K562 (cell line): ENCODE measurements around the gene JAK3. TPM values are rescaled to one million over a fixed set of nuclear protein-coding genes. Genes with fewer than 3 reads are reported as not detected.

ENCODE experiments used
- ATAC-seq: fragments of 200-7000 bp; cut with Tn5 transposase; 3 replicates; pipeline ENCODE4 v1.9.1; 2020; ENCODE audit warnings: moderate library complexity
- BruUV-seq: library from RNA; stranded (reverse); fragments of 400-500 nt; replicated peaks from 2 replicates; lab custom pipeline; 2021; lab: Mats Ljungman, UMichigan
- CTCF ChIA-PET: fragments of 300-600 bp; formaldehyde crosslinking; extraction: SDS; loops from one replicate; lab custom pipeline; 2021; ENCODE audit warnings: low intra/inter-chr PET ratio; lab: Yijun Ruan, JAX
- POLR2A ChIA-PET: fragments of 300-600, 350-650 bp; sonication (Branson Sonifier 250); formaldehyde crosslinking; extraction: SDS; loops from one replicate; lab custom pipeline; 2021; ENCODE audit warnings: antibody characterized with exemption, inconsistent platforms; lab: Yijun Ruan, JAX
- DNase-seq, 4 experiments: peaks; one replicate each; pipeline versions ENCODE4 v3.0.0 to v3.0.0-alpha.2; 2011 to 2018; ENCODE audit warnings: low spot score in 3 of 4, mixed read lengths in 3 of 4; ENCODE audit errors: extremely low read depth in 1 of 4
- FAIRE-seq: peaks from 2 replicates; lab custom pipeline; 2011; peaks lifted over from hg19 to GRCh38; lab: Jason Lieb, UNC
- H2AFZ ChIP-seq: 2 replicates; pipeline ENCODE4 v1.6.0; 2011; ENCODE audit warnings: low read depth, low read length, control low read depth, inconsistent platforms
- H3K27ac ChIP-seq: fragments of 200-600 bp; 3 replicates; pipeline ENCODE4 v1.8.0; 2011; ENCODE audit warnings: low read depth, mild to moderate bottlenecking, control low read depth, inconsistent platforms, low read length, moderate library complexity, mixed read lengths; ENCODE audit errors: extremely low read depth
- H3K27me3 ChIP-seq, 2 experiments: fragments of 300-600 bp in 1 of 2; 2 replicates in 1 of 2; 3 replicates in 1 of 2; pipeline versions ENCODE4 v1.6.0 to v1.8.0; 2011; ENCODE audit warnings: inconsistent platforms in 2 of 2, low read length in 2 of 2, mild to moderate bottlenecking in 1 of 2, mixed read lengths in 1 of 2, moderate library complexity in 1 of 2; ENCODE audit not compliant: control insufficient read depth in 2 of 2, insufficient read depth in 2 of 2
- H3K36me3 ChIP-seq: fragments of 300-600 bp; 3 replicates; pipeline ENCODE4 v1.8.0; 2011; ENCODE audit warnings: mild to moderate bottlenecking, low read length, inconsistent platforms; ENCODE audit not compliant: control insufficient read depth, insufficient read depth
- H3K4me1 ChIP-seq, 2 experiments: fragments of 200-600 bp in 1 of 2; replicated peaks in 1 of 2; 2 replicates in 1 of 2; 3 replicates in 1 of 2; pipeline versions ENCODE4 v1.5.1 to v1.8.0; 2011; ENCODE audit warnings: inconsistent platforms in 2 of 2, low read length in 2 of 2, mild to moderate bottlenecking in 1 of 2, mixed read lengths in 1 of 2, moderate library complexity in 1 of 2; ENCODE audit not compliant: control insufficient read depth in 2 of 2, insufficient read depth in 2 of 2
- H3K4me2 ChIP-seq: 2 replicates; pipeline ENCODE4 v1.6.1; 2011; ENCODE audit warnings: low read length, control low read depth, inconsistent platforms, mixed read lengths; ENCODE audit not compliant: insufficient read depth
- H3K4me3 ChIP-seq: fragments of 200-600 bp; sonication (generic), shearing (Covaris generic); 2 replicates; pipeline ENCODE4 v1.5.1; 2016; ENCODE audit warnings: control low read depth, inconsistent platforms
- H3K79me2 ChIP-seq: fragments of 200-600 bp; 3 replicates; pipeline ENCODE4 v1.8.0; 2011; ENCODE audit warnings: low read length, inconsistent platforms; ENCODE audit not compliant: control insufficient read depth, insufficient read depth
- H3K9ac ChIP-seq, 2 experiments: 2 replicates each; pipeline versions ENCODE4 v1.6.0 to v1.6.1; 2011; ENCODE audit warnings: low read depth in 2 of 2, low read length in 2 of 2, control low read depth in 1 of 2, inconsistent platforms in 1 of 2, mild to moderate bottlenecking in 1 of 2, mixed read lengths in 1 of 2; ENCODE audit not compliant: insufficient read depth in 1 of 2
- H3K9me1 ChIP-seq: one replicate; pipeline ENCODE4 v1.6.0; 2011; ENCODE audit warnings: inconsistent platforms, mild to moderate bottlenecking, low read length, moderate library complexity; ENCODE audit not compliant: control insufficient read depth, insufficient read depth
- H3K9me3 ChIP-seq: replicated peaks from 2 replicates; pipeline ENCODE4 v1.5.1; 2011; ENCODE audit warnings: low read depth, low read length, inconsistent platforms; ENCODE audit not compliant: control insufficient read depth, insufficient read depth
- H4K20me1 ChIP-seq: replicated peaks from 2 replicates; pipeline ENCODE4 v1.6.1; 2011; ENCODE audit warnings: low read length, inconsistent platforms, mixed read lengths; ENCODE audit not compliant: control insufficient read depth, insufficient read depth
- ATF7 ChIP-seq: fragments of 450-650 bp; IDR thresholded peaks from 2 replicates; pipeline ENCODE4 v1.7.1; 2014; ENCODE audit warnings: mild to moderate bottlenecking, moderate library complexity
- CTCF ChIP-seq, 3 experiments: IDR thresholded peaks in 2 of 3; conservative IDR thresholded peaks in 1 of 3; 2 replicates each; pipeline ENCODE4 v1.5.1; 2011 to 2012; ENCODE audit warnings: low read length in 3 of 3, mild to moderate bottlenecking in 3 of 3, control low read depth in 2 of 3, improper control_type of control experiment in 1 of 3, inconsistent platforms in 1 of 3, low read depth in 1 of 3, mixed read lengths in 1 of 3, moderate library complexity in 1 of 3; ENCODE audit not compliant: insufficient read depth in 2 of 3
- REST ChIP-seq, 2 experiments: fragments of 450-650 bp; formaldehyde crosslinking in 1 of 2; IDR thresholded peaks; 2 replicates each; pipeline versions ENCODE4 v1.4.0 to v1.6.1; 2014 to 2020; ENCODE audit warnings: mild to moderate bottlenecking in 2 of 2, borderline replicate concordance in 1 of 2, low read depth in 1 of 2
- SREBF1 ChIP-seq: fragments of 150-350 bp; IDR thresholded peaks from 2 replicates; pipeline ENCODE4 v1.6.1; 2014; ENCODE audit warnings: antibody characterized with exemption, low read depth, low read length, borderline replicate concordance
- ZBTB34 ChIP-seq: fragments of 250-450 bp; sonication (Bioruptor Pico); IDR thresholded peaks from 2 replicates; pipeline ENCODE4 v1.8.0; 2021; ENCODE audit warnings: mild to moderate bottlenecking, moderate library complexity
- WGBS: fragments of 100-300 bp; shearing (Covaris generic); methylation state at CpG from one replicate; pipeline ENCODE4 v1.1.6; 2016; ENCODE audit warnings: low coverage, mixed read lengths; ENCODE audit not compliant: insufficient coverage; ENCODE audit errors: missing lambda C conversion rate; 5-methylcytosine and 5-hydroxymethylcytosine counted together
- in situ Hi-C: fragments of 300-500 bp; cut with MboI; formaldehyde crosslinking; loops from 4 replicates; pipeline ENCODE4 v1.15.0; 2018; ENCODE audit warnings: inconsistent platforms, mixed read lengths
- intact Hi-C: fragments of 100-400 bp; cut with micrococcal nuclease; formaldehyde crosslinking; loops from 2 replicates; pipeline ENCODE4 v1.14.2; 2022
- polyA plus RNA-seq, 8 experiments: library from polyadenylated mRNA; depleted of rRNA in 4 of 8; stranded (reverse) in 5 of 8; unstranded in 3 of 8; fragments of >200 nt; fragmentation: Nextera tagmentation in 2 of 8; fragmentation: Illumina TruSeq in 1 of 8; extraction: Ambion mirVana in 2 of 8; extraction: Trizol in 1 of 8; gene quantifications; 2 replicates each; pipeline versions ENCODE4 v1.2.1 to v1.2.3, GENCODE V29; 2011 to 2014; ENCODE audit warnings: inconsistent platforms in 1 of 8, missing spikeins in 1 of 8
- total RNA-seq, 7 experiments: library from RNA; depleted of rRNA in 6 of 7; stranded (reverse); fragments of >200 nt in 6 of 7; fragmentation: Illumina TruSeq in 2 of 7; extraction: Trizol in 2 of 7; gene quantifications; 2 replicates each; pipeline versions ENCODE4 v1.2.1 to v1.2.3, GENCODE V29; 2011 to 2021; ENCODE audit warnings: low replicate concordance in 1 of 7
- TF ChIP-seq, protein P1 (sequence below): fragments of 450-650 bp; formaldehyde crosslinking; IDR thresholded peaks from 2 replicates; pipeline ENCODE4 v1.4.0; 2020; ENCODE audit warnings: mild to moderate bottlenecking, moderate library complexity

Gene JAK3
- total and polyA plus RNA-seq, 9 of the 15 experiments (the other 6 are each of a cell fraction or from before 2014, with no cell fraction given), result 0.01 to 0.18 (median 0.07) TPM; not detected in 1

DNA sequence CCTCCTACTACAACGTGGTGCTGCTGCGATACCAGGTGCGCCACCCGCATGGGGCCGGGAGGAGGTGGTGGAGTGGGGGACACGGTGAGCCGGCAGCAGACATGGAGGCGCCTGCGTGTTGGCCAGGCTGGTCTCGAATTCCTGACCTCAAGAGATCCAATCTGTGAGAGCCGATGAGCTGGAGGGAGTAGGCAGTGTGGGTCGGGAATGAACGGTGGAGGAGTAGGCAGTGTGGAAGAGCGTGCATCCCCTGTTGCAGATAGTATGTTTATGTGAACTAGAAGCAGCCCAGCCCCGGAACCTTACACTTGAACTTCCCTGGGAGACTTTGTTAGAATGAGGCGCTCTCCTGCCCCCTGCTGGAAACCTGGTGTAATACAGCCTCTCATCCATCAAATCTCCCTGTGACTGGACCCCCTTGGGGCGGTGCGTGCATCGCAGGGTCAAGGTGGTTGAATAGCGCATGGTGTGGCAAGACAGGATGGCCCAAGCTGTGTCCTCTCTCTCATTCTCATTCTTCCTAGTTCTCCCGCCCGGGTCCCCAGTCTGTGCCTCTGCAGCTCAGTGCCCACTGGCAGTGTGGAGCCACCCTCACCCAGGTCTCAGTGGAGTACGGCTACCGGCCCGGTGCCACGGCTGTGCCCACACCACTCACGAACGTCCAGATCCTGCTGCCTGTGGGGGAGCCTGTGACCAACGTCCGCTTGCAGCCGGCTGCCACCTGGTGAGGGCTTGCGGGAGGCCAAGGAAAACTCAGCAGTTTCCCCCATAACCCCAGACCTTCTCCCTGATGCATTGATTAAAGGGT, 63.4 kb downstream of the JAK3 start:
- FAIRE-seq, result peak; percentile 91
- Histone ChIP-seq H3K36me3 (peaks cover 44% of the 10 kb centered on the region; the same call in 2 of the 3 replicates), H3K4me2 (no peak overlapping the region), H3K27ac (no peak overlapping the region), H3K4me3 (no peak overlapping the region), H3K79me2 (no peaks in the 10 kb centered on the region), H3K4me1 (peaks cover 0 to 22% of the 10 kb centered on the region in 2 experiments; a peak in 3 of 5 replicates), H2AFZ (no peak overlapping the region), H4K20me1 (0 out of 2 replicates have a peak, but pooled peaks cover 7% of the 10 kb centered on the region), H3K9ac (peak overlapping the region in 1 of 2 experiments; percentile 13; a peak in 1 of 4 replicates), H3K27me3 (no peaks in the 10 kb centered on the region), H3K9me3 (no peaks in the 10 kb centered on the region), H3K9me1 (no peaks in the 10 kb centered on the region)
- peak; percentile 70 to 82 (median 77) for DNase-seq
- intact Hi-C loops, result no loop called here
- ChIA-PET POLR2A (no interaction called here), CTCF (interaction anchor here (0.9 to 1.4 kb wide), 2 partner anchors 75 to 81 kb away, joined by 3 to 5 read pairs; partner anchors contain the start of gene RPL18A)
- in situ Hi-C loops, result no loop called here
- 59% methylated on average over 31 of the region's 32 CpGs for WGBS
- ATAC-seq, result peak; percentile 72
- no TSS peak for BruUV-seq
- TF ChIP-seq ATF7 (0 out of 2 replicates have a peak, but pooled peaks have one; percentile 27), SREBF1 (no peak), REST (IDR thresholded peaks at IDR 0.05; ENCODE audit: borderline replicate concordance) (peak; percentile 43; the same call in 1 of the 2 replicates), REST (CRISPR knock-in tag; IDR thresholded peaks at IDR 0.05; ENCODE audit: low read depth) (no peak), CTCF (IDR thresholded peaks at IDR 0.05 in 2 of 3, conservative IDR thresholded peaks at IDR 0.05 in 1 of 3; ENCODE audit: insufficient read depth in 2 of 3, low read depth in 1 of 3, low read length in 3 of 3) (peak; percentile 80 to 87 (median 86)), ZBTB34 (CRISPR knock-in tag) (no peak)
- TF ChIP-seq, protein P1, sequence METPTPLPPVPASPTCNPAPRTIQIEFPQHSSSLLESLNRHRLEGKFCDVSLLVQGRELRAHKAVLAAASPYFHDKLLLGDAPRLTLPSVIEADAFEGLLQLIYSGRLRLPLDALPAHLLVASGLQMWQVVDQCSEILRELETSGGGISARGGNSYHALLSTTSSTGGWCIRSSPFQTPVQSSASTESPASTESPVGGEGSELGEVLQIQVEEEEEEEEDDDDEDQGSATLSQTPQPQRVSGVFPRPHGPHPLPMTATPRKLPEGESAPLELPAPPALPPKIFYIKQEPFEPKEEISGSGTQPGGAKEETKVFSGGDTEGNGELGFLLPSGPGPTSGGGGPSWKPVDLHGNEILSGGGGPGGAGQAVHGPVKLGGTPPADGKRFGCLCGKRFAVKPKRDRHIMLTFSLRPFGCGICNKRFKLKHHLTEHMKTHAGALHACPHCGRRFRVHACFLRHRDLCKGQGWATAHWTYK (CRISPR knock-in tag), result no peak
